Measurements from ENCODE around the gene TSPYL6. TPM values are rescaled to one million over a fixed set of nuclear protein-coding genes. Genes with fewer than 3 reads are reported as not detected.
A peak's percentile ranks its signal among the peaks of the same experiment; 100 is the strongest.

TSPYL6 gene
- total RNA-seq, 1 experiment from 2014 or later, result not detected

DNA sequence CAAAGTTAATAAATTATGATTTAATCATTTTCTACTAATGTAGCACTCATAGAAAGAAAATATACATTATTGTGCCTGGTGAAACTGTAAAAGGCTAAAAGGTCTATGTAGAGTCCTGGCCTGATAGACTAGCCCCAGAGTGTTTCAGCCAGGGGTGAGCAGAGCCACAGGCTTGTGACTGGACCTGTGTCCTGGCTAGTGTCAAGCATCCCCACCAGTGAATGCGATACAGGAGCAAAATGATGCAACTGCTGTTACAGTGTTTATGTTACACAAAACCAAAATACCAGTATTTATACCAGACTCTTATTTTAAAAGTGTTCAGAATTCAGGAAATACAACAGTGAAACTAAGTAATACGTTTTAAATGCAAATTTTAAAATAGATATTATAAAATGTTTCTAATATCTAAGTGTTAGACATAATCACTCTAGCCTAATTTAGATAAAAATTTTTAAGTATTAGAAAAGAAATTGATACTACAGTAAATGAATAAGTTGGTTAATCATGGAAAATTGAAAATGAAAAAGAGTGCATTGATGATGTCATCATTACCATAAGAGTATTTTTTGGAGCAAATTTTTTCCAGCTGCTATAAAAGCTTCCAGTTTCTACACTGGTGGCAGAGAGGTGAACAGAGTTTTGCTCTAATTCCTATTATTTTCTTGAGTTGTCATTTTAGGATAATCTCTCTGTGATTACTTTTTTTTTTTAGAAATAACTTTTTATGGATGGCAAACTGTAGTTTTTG is 6.2 kb upstream of the TSPYL6 start:
- H3K9me3 ChIP-seq, result no peaks in the 10 kb centered on the region
- no peak overlapping the region for H3K4me3 ChIP-seq
- no peaks in the 10 kb centered on the region for H3K36me3 ChIP-seq
- no peaks in the 10 kb centered on the region for H3K27me3 ChIP-seq
- DNase-seq, result no peak

DNA sequence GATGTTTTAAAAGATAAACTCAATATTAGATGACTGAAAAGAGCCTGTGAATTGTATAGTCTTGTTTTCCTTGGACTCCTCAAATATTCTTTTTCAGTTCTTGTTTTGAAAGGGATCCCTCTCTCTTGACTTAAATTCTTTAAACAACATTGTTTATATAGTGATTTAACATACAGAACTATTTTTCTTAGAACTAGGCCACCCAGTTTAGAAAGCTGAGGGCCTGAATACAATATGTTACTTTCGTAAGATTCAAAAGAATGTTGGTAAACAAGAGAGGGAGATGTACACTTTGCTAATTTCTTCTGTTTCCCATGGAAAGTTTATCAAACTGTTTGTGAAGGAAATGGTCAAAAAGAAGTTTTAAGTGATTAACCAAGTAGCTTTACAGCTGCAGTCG is 5.5 kb upstream of the TSPYL6 start:
- H3K27me3 ChIP-seq, result no peaks in the 10 kb centered on the region
- DNase-seq, result no peak
- no peaks in the 10 kb centered on the region for H3K9me3 ChIP-seq
- no peaks in the 10 kb centered on the region for H3K36me3 ChIP-seq
- H3K4me3 ChIP-seq, result no peak overlapping the region

DNA sequence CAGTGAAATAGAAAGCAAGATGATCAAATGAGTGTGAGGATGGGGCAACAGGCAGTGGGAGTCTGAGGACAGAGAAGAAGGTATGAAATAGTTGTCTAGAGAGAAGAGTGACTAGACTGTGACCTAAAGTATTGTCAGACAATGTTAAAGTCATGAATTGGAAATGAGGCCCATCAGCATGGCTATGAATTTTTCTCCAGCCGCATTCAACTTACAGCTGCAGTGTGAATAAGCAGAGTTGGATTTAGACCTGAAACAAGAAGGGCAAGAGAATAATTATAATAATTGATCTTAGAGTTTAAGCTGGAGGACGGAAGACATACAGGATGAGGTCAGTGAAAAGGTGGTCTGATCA is 4.2 kb upstream of the TSPYL6 start:
- no peak for DNase-seq
- no peak overlapping the region for H3K4me3 ChIP-seq
- no peaks in the 10 kb centered on the region for H3K36me3 ChIP-seq
- no peaks in the 10 kb centered on the region for H3K27me3 ChIP-seq
- no peaks in the 10 kb centered on the region for H3K9me3 ChIP-seq

DNA sequence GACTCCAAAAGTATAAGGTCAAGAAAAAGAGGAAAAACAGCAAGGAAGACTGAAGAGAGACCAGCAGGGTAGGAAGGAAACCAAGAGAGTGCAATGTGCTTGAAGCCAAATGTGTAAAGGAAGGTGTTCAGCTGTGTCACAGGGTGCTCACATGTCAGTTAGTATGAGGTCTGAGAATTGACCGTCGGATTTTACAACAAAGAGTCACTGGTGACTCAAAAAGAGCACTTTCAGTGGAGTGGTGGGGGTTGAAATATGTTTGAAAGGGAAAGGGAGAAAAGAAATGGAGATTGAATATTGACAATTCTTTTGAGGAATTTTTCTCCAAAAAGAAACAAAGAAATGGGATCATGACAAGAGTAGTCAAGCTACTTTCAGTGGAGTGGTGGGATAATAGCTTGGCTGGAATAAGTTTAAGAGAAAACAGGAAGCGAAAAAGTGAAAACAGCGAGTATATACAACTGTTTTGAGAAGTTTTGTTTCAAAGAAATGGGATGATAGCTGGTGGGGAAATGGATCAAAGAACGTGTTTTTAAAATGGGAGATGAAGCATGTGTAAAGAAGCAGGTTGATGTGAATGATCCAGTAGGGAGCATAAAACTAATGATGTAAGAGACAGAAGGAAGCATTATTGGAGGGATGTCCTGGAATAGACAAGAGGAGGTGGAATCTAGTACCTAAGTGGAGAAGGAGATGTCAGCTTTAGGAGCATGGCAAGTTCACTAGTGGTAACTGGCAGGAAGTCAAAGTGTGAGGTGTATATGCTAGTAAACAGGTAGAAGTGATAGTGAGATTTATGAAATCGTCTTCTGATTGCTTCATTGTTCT is 3.6 kb upstream of the TSPYL6 start:
- Histone ChIP-seq H3K4me3 (no peak overlapping the region), H3K9me3 (no peaks in the 10 kb centered on the region), H3K27me3 (no peaks in the 10 kb centered on the region), H3K36me3 (no peaks in the 10 kb centered on the region)
- DNase-seq, result no peak

DNA sequence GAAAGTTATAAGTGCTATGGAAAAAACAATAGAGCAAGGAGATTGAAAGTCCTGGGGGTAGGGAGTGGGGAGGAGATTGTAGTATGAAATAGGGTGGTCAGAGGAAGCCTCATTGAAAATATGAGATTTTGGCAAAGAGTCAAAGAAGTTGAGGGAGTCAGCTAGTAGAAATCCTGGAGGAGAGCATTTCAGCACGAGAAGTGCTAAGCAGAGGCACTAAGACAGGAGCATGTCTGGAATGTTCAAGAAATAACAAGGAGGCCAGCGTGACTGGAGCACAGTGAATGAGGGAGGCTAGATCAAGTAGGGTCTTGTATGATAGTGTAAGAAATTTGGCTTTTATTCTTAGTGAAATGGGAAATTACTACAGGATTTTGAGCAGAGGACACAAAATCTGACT is 2.1 kb upstream of the TSPYL6 start:
- DNase-seq, result no peak
- H3K36me3 ChIP-seq, result no peaks in the 10 kb centered on the region
- no peaks in the 10 kb centered on the region for H3K9me3 ChIP-seq
- no peak overlapping the region for H3K4me3 ChIP-seq
- H3K27me3 ChIP-seq, result no peaks in the 10 kb centered on the region

DNA sequence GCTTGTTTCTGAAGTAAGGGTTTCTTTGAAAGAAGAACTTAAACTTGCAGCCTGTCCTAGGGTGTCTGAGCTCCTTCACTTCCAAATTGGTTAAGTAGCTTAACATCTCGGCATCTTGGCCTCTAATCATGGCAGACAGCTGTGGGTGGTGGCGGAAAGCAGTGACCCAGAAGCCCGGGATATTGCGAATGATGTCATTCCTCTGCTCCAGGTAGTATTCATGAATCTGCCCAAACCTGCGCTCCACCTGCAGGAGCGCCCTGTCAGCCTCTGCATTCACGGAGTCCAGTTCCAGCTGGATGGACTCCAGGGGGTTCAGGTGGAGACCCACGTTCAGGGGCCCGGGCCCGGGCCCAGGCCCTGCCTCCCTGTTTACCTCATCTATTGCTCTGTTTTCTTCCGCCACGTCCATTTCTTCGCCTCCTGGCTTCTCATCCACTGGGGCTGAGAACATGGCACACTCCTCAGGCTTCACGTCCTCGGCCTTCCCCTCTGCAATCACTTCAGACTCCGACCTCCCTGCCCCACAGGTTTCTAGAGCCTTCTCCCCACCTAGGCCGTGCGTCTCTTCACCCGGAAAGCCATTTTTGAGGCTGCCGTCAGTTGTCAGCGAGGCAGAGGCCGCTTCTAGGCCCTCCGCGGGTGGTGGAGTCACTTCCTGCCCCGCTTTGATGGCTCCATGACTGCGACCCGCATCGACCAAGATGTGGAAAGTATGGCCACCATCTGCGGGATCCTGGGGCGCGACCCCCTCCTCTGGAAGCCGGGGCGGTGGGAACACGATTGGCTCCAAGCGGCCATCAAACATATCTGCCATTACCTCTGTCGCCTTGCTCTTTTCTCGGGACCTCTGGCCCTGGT is 569 bp downstream of the TSPYL6 start:
- H3K27me3 ChIP-seq, result no peaks in the 10 kb centered on the region
- no peak overlapping the region for H3K4me3 ChIP-seq
- DNase-seq, result no peak
- no peaks in the 10 kb centered on the region for H3K9me3 ChIP-seq
- no peaks in the 10 kb centered on the region for H3K36me3 ChIP-seq

DNA sequence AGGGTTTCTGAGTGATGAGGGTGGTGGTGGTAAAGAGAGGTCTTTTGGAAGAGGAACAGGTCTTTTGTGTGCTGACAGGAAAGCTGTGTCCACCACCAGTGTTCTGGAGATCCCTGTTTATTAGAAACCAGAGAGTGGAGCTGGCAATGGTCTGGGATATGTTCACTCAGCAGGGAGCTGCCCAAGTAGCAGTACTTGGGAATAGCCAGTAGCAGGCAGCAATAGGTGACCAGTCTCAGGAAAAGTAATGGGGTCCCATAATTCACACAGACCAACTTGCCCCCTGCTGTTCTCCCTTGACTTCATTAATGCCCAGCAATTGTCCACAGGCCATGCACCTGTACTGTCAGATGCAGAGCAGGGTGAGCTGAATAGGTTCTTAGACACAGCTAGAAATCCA is 1.8 kb downstream of the TSPYL6 start:
- no peak for DNase-seq
- Histone ChIP-seq H3K9me3 (no peaks in the 10 kb centered on the region), H3K36me3 (no peaks in the 10 kb centered on the region), H3K27me3 (no peaks in the 10 kb centered on the region), H3K4me3 (no peak overlapping the region)

DNA sequence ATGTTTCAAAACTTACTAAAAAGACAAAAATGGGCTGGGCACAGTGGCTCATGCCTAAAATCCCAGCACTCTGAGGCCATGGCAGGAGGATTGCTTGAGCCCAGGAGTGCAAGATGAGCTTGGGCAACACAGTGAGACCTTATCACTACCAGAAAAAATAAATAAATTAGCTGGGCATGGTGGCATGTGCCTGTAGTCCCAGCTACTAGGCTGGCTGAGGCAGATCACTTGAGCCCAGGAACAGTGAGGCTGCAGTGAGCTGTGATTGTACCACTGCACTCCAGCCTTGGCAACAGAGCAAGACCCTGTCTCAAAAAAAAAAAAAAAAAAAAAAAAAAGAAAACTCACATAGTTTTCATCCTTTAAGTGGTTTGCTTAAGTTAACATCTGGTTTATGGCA is 6.4 kb downstream of the TSPYL6 start:
- Histone ChIP-seq H3K9me3 (no peaks in the 10 kb centered on the region; the same call in 1 of the 2 replicates), H3K27me3 (no peaks in the 10 kb centered on the region), H3K36me3 (no peaks in the 10 kb centered on the region), H3K4me3 (no peak overlapping the region)
- no peak for DNase-seq

DNA sequence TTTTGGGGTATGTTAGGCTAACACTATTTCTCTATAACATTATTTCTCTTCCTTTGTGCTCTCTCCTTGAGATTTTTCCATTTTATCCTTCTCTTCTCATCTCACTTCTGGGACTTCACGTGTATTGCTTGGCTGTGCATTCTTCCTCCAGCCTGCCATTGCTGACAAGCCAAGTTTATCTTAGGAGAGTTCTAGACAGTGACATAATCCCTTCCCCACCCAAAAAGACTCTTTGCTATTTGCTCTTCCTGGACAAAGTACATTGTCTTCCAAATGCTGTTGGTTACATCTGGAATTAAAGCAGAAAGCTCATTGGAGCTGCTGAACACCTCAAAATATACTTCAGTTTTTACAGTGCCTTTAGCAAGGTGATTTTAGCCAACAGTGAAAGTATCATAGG is 8.9 kb downstream of the TSPYL6 start:
- Histone ChIP-seq H3K27me3 (no peaks in the 10 kb centered on the region), H3K9me3 (no peaks in the 10 kb centered on the region; the same call in 1 of the 2 replicates), H3K4me3 (no peak overlapping the region), H3K36me3 (no peaks in the 10 kb centered on the region)
- DNase-seq, result no peak

DNA sequence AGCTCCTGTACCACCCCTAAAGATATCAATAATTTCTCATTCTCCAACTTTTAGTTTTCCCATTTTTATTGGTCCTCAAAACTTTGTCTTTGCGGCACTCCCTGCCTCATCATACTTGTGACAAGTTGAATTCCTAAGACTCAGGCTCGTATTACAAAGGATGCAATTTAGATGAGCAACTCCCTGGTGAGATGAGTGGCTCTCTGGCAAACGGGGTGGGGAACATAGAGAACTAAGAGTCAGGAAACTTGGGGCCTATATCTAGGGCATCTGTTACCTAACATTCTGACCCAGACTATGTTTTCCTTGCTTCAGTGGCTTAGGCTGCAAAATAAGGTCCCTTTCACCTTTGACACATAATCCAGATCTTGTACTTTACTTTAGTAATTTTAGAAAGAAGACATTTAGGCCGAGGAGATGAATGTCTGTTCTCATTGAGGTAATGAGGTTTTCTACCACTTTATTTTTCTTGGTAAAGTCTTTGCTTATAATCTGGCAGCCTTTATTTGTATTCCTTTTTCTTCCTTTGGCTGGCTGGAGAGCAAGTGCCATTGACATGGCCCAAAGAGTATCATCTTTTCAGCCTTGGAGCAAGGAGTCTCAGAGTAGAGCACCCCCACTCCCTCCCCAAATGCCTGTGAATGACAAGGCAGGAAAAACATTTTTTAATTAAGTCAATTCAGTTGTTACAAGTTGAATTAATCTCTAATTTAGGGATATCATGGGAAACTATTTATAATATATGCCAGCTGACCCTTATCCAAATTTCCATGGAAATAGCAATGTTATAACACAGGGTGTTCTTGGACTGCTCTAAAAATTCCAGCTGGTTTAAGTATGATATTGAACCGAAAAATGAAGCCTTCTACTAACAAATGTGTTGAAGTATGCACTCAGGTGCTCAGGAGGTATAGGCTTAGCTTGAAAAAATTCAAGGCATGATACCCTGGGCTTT is 15.2 kb downstream of the TSPYL6 start:
- H3K36me3 ChIP-seq, result no peaks in the 10 kb centered on the region
- no peak overlapping the region for H3K4me3 ChIP-seq
- H3K27me3 ChIP-seq, result no peaks in the 10 kb centered on the region
- peak; percentile 4 for DNase-seq
- peaks cover 10% of the 10 kb centered on the region for H3K9me3 ChIP-seq

DNA sequence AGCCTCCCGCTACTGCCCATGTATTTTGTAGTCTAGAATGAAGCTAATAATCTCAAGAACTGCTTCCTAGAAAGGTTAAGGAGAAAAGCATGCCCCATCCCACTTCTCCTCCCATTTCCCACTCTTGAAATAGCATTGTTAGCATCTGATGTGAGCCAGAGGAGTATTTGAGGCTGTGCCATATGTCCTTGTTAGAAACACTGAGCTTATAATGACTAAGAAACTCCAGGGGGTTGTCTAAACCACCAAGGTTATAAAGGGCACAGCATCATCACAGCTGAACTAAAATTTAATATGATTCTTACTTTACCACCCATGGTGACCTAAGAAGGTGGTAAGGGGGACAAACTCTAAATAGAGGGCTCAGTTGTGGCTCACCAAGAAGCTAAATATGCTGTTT is 16.6 kb downstream of the TSPYL6 start:
- peak; percentile 4 for DNase-seq
- Histone ChIP-seq H3K4me3 (no peak overlapping the region), H3K27me3 (no peaks in the 10 kb centered on the region)

DNA sequence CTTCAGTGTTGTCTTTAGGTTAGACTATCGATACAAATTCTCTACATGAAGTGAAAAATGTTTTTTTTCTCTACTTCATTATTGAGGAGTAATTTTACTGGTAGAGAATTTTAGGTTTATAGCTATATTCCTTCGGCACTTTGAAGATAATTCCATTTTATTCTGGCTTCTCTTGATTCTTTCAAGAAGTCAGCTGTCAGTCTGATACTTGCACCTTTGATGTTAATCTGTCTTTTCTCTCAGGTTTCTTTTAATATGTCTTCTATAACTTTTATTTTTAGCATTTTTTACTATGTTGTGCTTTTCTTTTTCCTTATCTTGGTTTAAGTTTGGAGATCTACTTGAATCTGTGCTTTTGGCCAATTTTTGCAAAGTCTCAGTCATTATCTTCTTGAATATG is 18.6 kb downstream of the TSPYL6 start:
- no peak for DNase-seq
- Histone ChIP-seq H3K27me3 (no peaks in the 10 kb centered on the region), H3K4me3 (no peak overlapping the region), H3K9me3 (peaks cover 10% of the 10 kb centered on the region), H3K36me3 (no peaks in the 10 kb centered on the region)

More for the DNA sequence above, 16.6 kb downstream of the TSPYL6 start:
- H3K36me3 ChIP-seq, result no peaks in the 10 kb centered on the region
- H3K9me3 ChIP-seq, result peaks cover 10% of the 10 kb centered on the region

DNA sequence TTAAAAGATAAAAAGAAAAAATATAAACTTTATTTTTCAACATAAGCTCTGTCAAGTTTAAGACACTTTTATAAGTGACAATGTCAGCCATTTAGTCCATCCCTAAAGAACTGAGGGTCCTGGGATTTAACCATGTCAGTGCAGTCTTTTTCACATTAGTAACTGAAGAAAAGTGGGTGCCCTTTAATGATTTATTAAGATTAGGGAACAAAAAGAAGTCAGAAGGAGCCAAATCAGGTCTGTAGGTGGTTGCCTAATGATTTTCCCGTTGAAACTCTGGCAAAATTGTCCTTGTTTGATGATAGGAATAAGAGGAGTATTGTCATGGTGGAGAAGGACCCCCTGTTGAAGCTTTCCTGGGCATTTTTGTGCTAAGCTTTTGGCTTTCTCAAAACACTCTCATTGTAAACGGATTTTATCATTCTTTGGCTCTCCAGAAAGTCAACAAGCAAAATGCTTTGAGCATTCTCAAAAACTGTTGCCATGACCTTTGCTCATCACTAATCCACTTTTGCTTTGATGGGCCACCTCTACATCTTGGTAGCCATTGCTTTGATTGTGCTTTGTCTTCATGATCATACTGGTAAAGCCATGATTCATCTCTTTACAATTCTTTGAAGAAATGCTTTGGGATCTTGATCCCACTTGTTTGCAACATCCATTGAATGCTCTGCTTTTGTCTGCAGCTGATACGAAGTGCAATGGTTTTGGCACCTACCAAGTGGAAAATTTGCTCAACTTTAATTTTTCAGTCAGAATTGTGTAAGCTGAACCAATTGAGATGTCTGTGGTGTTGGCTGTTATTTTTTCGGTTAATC is 22.0 kb downstream of the TSPYL6 start:
- Histone ChIP-seq H3K27me3 (no peaks in the 10 kb centered on the region), H3K4me3 (no peak overlapping the region)
- DNase-seq, result no peak

DNA sequence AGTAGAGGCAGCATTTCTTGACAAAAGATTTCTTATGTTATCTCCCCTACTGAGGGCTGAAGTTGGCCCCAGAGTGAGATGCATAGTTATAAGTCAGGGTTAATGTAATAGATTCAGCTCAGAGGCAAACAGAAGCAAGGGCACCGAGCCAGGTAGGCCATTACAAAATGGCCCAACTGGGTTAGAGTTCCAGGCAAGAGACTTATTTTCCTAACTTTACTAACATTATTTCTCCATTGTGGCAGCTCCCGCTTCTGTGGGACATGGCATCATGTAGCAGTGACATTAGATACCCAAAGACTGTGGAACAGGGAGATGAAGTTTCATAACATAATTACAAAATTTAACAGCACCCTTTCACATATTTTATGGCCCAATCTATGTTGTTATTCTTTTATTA is 27.1 kb downstream of the TSPYL6 start:
- Histone ChIP-seq H3K36me3 (no peaks in the 10 kb centered on the region), H3K27me3 (no peaks in the 10 kb centered on the region), H3K4me3 (no peak overlapping the region), H3K9me3 (no peaks in the 10 kb centered on the region)
- DNase-seq, result no peak

More for the DNA sequence above, 22.0 kb downstream of the TSPYL6 start:
- no peaks in the 10 kb centered on the region for H3K36me3 ChIP-seq
- peaks cover 10% of the 10 kb centered on the region for H3K9me3 ChIP-seq

DNA sequence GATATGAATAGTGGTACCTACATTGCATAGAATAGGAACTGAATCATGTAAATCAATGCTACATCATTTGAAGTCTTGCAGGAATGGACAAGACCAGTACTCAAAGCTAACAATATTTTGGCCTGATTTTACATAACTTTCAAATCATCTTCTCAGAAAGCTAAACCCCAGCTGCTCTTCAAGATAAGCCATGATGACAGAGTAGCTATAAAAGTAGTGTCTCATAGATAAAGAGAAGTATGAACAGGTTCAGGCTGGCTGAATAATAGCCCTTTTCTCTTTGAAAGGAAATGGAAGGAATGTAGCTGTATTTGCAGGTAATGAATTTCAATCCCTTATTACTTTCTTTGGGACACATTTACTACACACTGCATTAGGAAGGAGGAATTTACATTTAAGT is 28.2 kb downstream of the TSPYL6 start:
- H3K27me3 ChIP-seq, result no peaks in the 10 kb centered on the region
- no peaks in the 10 kb centered on the region for H3K36me3 ChIP-seq
- H3K4me3 ChIP-seq, result no peak overlapping the region
- no peak for DNase-seq
- H3K9me3 ChIP-seq, result no peaks in the 10 kb centered on the region

All from MG63 (cell line).